OCI-LY7 (cell line): ENCODE measurements around the gene DHRS7C. TPM values are rescaled to one million over a fixed set of nuclear protein-coding genes. Genes with fewer than 3 reads are reported as not detected.

ENCODE experiments used
- BruUV-seq: library from RNA; stranded (reverse); fragments of 400-500 nt; replicated peaks from 2 replicates; lab custom pipeline; 2021; lab: Mats Ljungman, UMichigan
- CTCF ChIA-PET: fragments of 300-600 bp; sonication (Branson Sonifier 250); formaldehyde crosslinking; loops from one replicate; lab custom pipeline; 2022; ENCODE audit warnings: antibody characterized with exemption; ENCODE audit not compliant: unreplicated experiment; lab: Charles Lee
- POLR2A ChIA-PET: fragments of 300-600 bp; sonication (Branson Sonifier 250); formaldehyde crosslinking; loops from one replicate; lab custom pipeline; 2022; ENCODE audit warnings: antibody characterized with exemption; lab: Charles Lee
- DNase-seq: peaks from one replicate; pipeline ENCODE4 v3.0.0-alpha.2; 2015; ENCODE audit warnings: low spot score
- H2AFZ ChIP-seq: fragments of 200-600 bp; sonication (generic), shearing (Covaris generic); 2 replicates; pipeline ENCODE4 v1.6.1; 2014; ENCODE audit warnings: mild to moderate bottlenecking, antibody characterized with exemption, low read length, moderate library complexity
- H3K27ac ChIP-seq: fragments of 200-600 bp; sonication (generic); 2 replicates; pipeline ENCODE4 v1.5.1; 2014; ENCODE audit warnings: mixed run types, low read depth, mild to moderate bottlenecking, moderate library complexity, low read length, inconsistent platforms; ENCODE audit not compliant: poor library complexity, severe bottlenecking
- H3K36me3 ChIP-seq: fragments of 200-600 bp; sonication (generic); 2 replicates; pipeline ENCODE4 v1.6.1; 2014; ENCODE audit warnings: mild to moderate bottlenecking, antibody characterized with exemption, low read length, moderate library complexity, mixed read lengths; ENCODE audit not compliant: insufficient read depth
- H3K4me1 ChIP-seq: fragments of 200-600 bp; sonication (generic); 2 replicates; pipeline ENCODE4 v1.5.1; 2014; ENCODE audit warnings: mild to moderate bottlenecking, low read length; ENCODE audit not compliant: insufficient read depth, poor library complexity, severe bottlenecking
- H3K4me2 ChIP-seq: fragments of 200-600 bp; sonication (generic); 2 replicates; pipeline ENCODE4 v1.6.1; 2014; ENCODE audit warnings: mild to moderate bottlenecking, low read length
- H3K4me3 ChIP-seq: fragments of 200-600 bp; sonication (generic); 2 replicates; pipeline ENCODE4 v1.5.1; 2014; ENCODE audit warnings: mild to moderate bottlenecking, low read depth, low read length; ENCODE audit not compliant: poor library complexity, severe bottlenecking
- H3K79me2 ChIP-seq: fragments of 200-600 bp; sonication (generic); 2 replicates; pipeline ENCODE4 v1.6.1; 2016; ENCODE audit warnings: low read depth, mild to moderate bottlenecking, low read length, moderate library complexity, mixed read lengths; ENCODE audit not compliant: insufficient read depth
- H3K9me2 ChIP-seq: fragments of 200-600 bp; sonication (generic); 2 replicates; pipeline ENCODE4 v1.6.1; 2016; ENCODE audit warnings: mild to moderate bottlenecking, low read length, mixed read lengths; ENCODE audit not compliant: insufficient read depth
- H3K9me3 ChIP-seq: fragments of 200-600 bp; sonication (generic); 2 replicates; pipeline ENCODE4 v1.6.1; 2014; ENCODE audit warnings: mild to moderate bottlenecking, mixed run types, low read length, mixed read lengths
- H4K20me1 ChIP-seq: fragments of 200-600 bp; sonication (generic); 2 replicates; pipeline ENCODE4 v1.6.1; 2014; ENCODE audit warnings: mild to moderate bottlenecking, antibody characterized with exemption, low read length, moderate library complexity, mixed read lengths; ENCODE audit not compliant: insufficient read depth
- CTCF ChIP-seq: fragments of 200-600 bp; sonication (generic); conservative IDR thresholded peaks from 2 replicates; pipeline ENCODE4 v1.5.1; 2014; ENCODE audit warnings: mild to moderate bottlenecking, antibody characterized with exemption, low read length, moderate library complexity, mixed read lengths
- EZH2phosphoT487 ChIP-seq: fragments of 200-600 bp; sonication (generic); IDR thresholded peaks from 2 replicates; pipeline ENCODE4 v1.6.1; 2018; ENCODE audit warnings: low read depth, borderline replicate concordance, mild to moderate bottlenecking, mixed run types, antibody characterized with exemption, low read length, moderate library complexity, mixed read lengths
- intact Hi-C: fragments of 100-400 bp; cut with micrococcal nuclease; formaldehyde crosslinking; loops from one replicate; pipeline ENCODE4 v1.10.0; 2022; ENCODE audit not compliant: unreplicated experiment
- total RNA-seq, 2 experiments: library from RNA; depleted of rRNA in 1 of 2; stranded (reverse); fragments of >200 nt in 1 of 2; shearing (Covaris generic) in 1 of 2; gene quantifications; 2 replicates each; pipeline ENCODE4 v1.2.3, GENCODE V29; 2014 to 2022

DHRS7C gene
- total RNA-seq, 2 experiments from 2014 or later, result not detected

- Histone ChIP-seq H3K79me2 (no peaks in the 10 kb centered on the region), H3K4me2 (no peak overlapping the region), H2AFZ (no peak overlapping the region), H3K4me1 (no peaks in the 10 kb centered on the region), H3K27ac (no peak overlapping the region), H3K9me3 (no peaks in the 10 kb centered on the region), H3K36me3 (no peaks in the 10 kb centered on the region), H3K4me3 (no peak overlapping the region), H4K20me1 (no peaks in the 10 kb centered on the region), H3K9me2 (no peaks in the 10 kb centered on the region)
- ChIA-PET CTCF (no interaction called here), POLR2A (no interaction called here)
- intact Hi-C loops, result no loop called here
- no peak for DNase-seq
- no peak for TF ChIP-seq EZH2phosphoT487
- TF ChIP-seq CTCF, result no peak
- BruUV-seq, result no TSS peak
Observed at GRCh38 chr17:9776911-9777310, 14.5 kb downstream of the DHRS7C start.

- intact Hi-C loops, result no loop called here
- CTCF ChIA-PET, result no interaction called here
- H4K20me1 ChIP-seq, result no peaks in the 10 kb centered on the region
- POLR2A ChIA-PET, result no interaction called here
- no TSS peak for BruUV-seq
- H3K36me3 ChIP-seq, result no peaks in the 10 kb centered on the region
- H3K4me2 ChIP-seq, result no peak overlapping the region
- H3K9me2 ChIP-seq, result no peaks in the 10 kb centered on the region
- no peak overlapping the region for H3K4me3 ChIP-seq
- no peak overlapping the region for H2AFZ ChIP-seq
- no peak for DNase-seq
- H3K4me1 ChIP-seq, result no peaks in the 10 kb centered on the region
- no peak overlapping the region for H3K27ac ChIP-seq
- H3K79me2 ChIP-seq, result no peaks in the 10 kb centered on the region
- no peaks in the 10 kb centered on the region for H3K9me3 ChIP-seq
- TF ChIP-seq CTCF, result no peak
- no peak for TF ChIP-seq EZH2phosphoT487
Observed at GRCh38 chr17:9772658-9773057, 18.7 kb downstream of the DHRS7C start.

- intact Hi-C loops, result no loop called here
- H3K79me2 ChIP-seq, result no peaks in the 10 kb centered on the region
- BruUV-seq, result no TSS peak
- H2AFZ ChIP-seq, result no peak overlapping the region
- ChIA-PET CTCF (no interaction called here), POLR2A (no interaction called here)
- TF ChIP-seq CTCF, result no peak
- TF ChIP-seq EZH2phosphoT487, result no peak
- H3K36me3 ChIP-seq, result no peaks in the 10 kb centered on the region
- H3K9me3 ChIP-seq, result no peaks in the 10 kb centered on the region
- no peaks in the 10 kb centered on the region for H3K4me1 ChIP-seq
- no peak for DNase-seq
- no peak overlapping the region for H3K4me3 ChIP-seq
- no peak overlapping the region for H3K27ac ChIP-seq
- no peak overlapping the region for H3K4me2 ChIP-seq
- no peaks in the 10 kb centered on the region for H4K20me1 ChIP-seq
- H3K9me2 ChIP-seq, result no peaks in the 10 kb centered on the region
Observed at GRCh38 chr17:9771465-9771864, 19.9 kb downstream of the DHRS7C start.
